D721Med (cell line): Measurements from ENCODE around the gene ITGBL1.

Experiments
- DNase-seq: peaks from one replicate; pipeline ENCODE4 v3.0.0; 2011; ENCODE audit warnings: low spot score; ENCODE audit not compliant: insufficient read length
- FAIRE-seq: peaks from 2 replicates; lab custom pipeline; 2011; peaks lifted over from hg19 to GRCh38; lab: Jason Lieb, UNC
- TF ChIP-seq, protein P1 (sequence below): IDR thresholded peaks from 2 replicates; pipeline ENCODE4 v1.5.1; 2012; ENCODE audit warnings: mild to moderate bottlenecking, control low read depth; ENCODE audit not compliant: insufficient read depth; ENCODE audit errors: missing control alignments

The ITGBL1 gene

GRCh38 chr13:101703081-101703480, 250.6 kb downstream of the ITGBL1 start:
- FAIRE-seq (no peak), DNase-seq (no peak)
- TF ChIP-seq, protein P1, sequence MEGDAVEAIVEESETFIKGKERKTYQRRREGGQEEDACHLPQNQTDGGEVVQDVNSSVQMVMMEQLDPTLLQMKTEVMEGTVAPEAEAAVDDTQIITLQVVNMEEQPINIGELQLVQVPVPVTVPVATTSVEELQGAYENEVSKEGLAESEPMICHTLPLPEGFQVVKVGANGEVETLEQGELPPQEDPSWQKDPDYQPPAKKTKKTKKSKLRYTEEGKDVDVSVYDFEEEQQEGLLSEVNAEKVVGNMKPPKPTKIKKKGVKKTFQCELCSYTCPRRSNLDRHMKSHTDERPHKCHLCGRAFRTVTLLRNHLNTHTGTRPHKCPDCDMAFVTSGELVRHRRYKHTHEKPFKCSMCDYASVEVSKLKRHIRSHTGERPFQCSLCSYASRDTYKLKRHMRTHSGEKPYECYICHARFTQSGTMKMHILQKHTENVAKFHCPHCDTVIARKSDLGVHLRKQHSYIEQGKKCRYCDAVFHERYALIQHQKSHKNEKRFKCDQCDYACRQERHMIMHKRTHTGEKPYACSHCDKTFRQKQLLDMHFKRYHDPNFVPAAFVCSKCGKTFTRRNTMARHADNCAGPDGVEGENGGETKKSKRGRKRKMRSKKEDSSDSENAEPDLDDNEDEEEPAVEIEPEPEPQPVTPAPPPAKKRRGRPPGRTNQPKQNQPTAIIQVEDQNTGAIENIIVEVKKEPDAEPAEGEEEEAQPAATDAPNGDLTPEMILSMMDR = no peak

GRCh38 chr13:101703838-101704237, 251.4 kb downstream of the ITGBL1 start:
- no peak for DNase-seq
- FAIRE-seq = no peak
- TF ChIP-seq, protein P1 = no peak

- FAIRE-seq (no peak), DNase-seq (no peak)
- TF ChIP-seq, protein P1 = no peak
Measured at GRCh38 chr13:101706651-101707050, 254.2 kb downstream of the ITGBL1 start.

- DNase-seq (no peak), FAIRE-seq (no peak)
- TF ChIP-seq, protein P1 = no peak
Measured at GRCh38 chr13:101707659-101708058, 255.2 kb downstream of the ITGBL1 start.

GRCh38 chr13:101708115-101708514, 255.6 kb downstream of the ITGBL1 start:
- FAIRE-seq (no peak), DNase-seq (no peak)
- TF ChIP-seq, protein P1 = no peak

GRCh38 chr13:101709952-101710351, 257.5 kb downstream of the ITGBL1 start:
- TF ChIP-seq, protein P1 = no peak
- no peak for DNase-seq
- no peak for FAIRE-seq

GRCh38 chr13:101711307-101712025, 259.0 kb downstream of the ITGBL1 start:
- no peak for DNase-seq
- FAIRE-seq = no peak
- TF ChIP-seq, protein P1 = no peak
